GM12878 (cell line): ENCODE data around the gene XRN2.

Source experiments
- BRCA1 ChIP-seq: IDR thresholded peaks from 2 replicates; pipeline ENCODE4 v1.6.1; 2011; ENCODE audit warnings: low read depth, low read length, improper control_type of control experiment
- CTCF ChIP-seq, 3 experiments: IDR thresholded peaks in 2 of 3; conservative IDR thresholded peaks in 1 of 3; 2 replicates each; pipeline ENCODE4 v1.5.1; 2011; ENCODE audit warnings: low read depth in 3 of 3, low read length in 3 of 3, mild to moderate bottlenecking in 3 of 3, control low read depth in 2 of 3, moderate library complexity in 2 of 3, inconsistent platforms in 1 of 3, mixed read lengths in 1 of 3; ENCODE audit not compliant: control insufficient read depth in 2 of 3, insufficient read depth in 1 of 3; ENCODE audit errors: extremely low read depth in 1 of 3
- GABPA ChIP-seq: IDR thresholded peaks from 2 replicates; pipeline ENCODE4 v1.6.1; 2014; ENCODE audit warnings: antibody characterized with exemption, low read depth, mild to moderate bottlenecking, inconsistent platforms
- MEF2A ChIP-seq: IDR thresholded peaks from 2 replicates; pipeline ENCODE4 v1.6.1; 2011; ENCODE audit warnings: low read depth, mild to moderate bottlenecking, low read length, moderate library complexity; ENCODE audit not compliant: insufficient read depth
- MTA3 ChIP-seq: IDR thresholded peaks from 2 replicates; pipeline ENCODE4 v1.6.1; 2012; ENCODE audit warnings: low read length, inconsistent platforms, borderline replicate concordance
- POLR2A ChIP-seq: IDR thresholded peaks from 2 replicates; pipeline ENCODE4 v1.6.1; 2011; ENCODE audit warnings: low read depth, mild to moderate bottlenecking, low read length
- SIN3A ChIP-seq: IDR thresholded peaks from 2 replicates; pipeline ENCODE4 v1.6.1; 2012; ENCODE audit warnings: low read depth, low read length, improper control_type of control experiment

- TF ChIP-seq SIN3A (no peak), CTCF (IDR thresholded peaks at IDR 0.05 in 2 of 3, conservative IDR thresholded peaks at IDR 0.05 in 1 of 3; ENCODE audit: control insufficient read depth in 2 of 3, extremely low read depth in 1 of 3, insufficient read depth in 1 of 3, low read depth in 3 of 3, low read length in 3 of 3) (no peak), GABPA (no peak), MEF2A (no peak), BRCA1 (no peak), POLR2A (no peak), MTA3 (no peak)
Measured at GRCh38 chr20:21389368-21389767, 86.2 kb downstream of the XRN2 start.
